Measurements from ENCODE around the gene CCDC34. TPM values are rescaled to one million over a fixed set of nuclear protein-coding genes. Genes with fewer than 3 reads are reported as not detected.

Gene CCDC34
- total RNA-seq, 1 experiment from 2014 or later: 18.7 TPM

GRCh38 chr11:27355575-27356104 is 7.4 kb downstream of the CCDC34 start:
- H3K79me2 ChIP-seq (ENCODE audit: insufficient read depth, low read length): no peaks in the 10 kb centered on the region
- H4K20me1 ChIP-seq (ENCODE audit: insufficient read depth): no peaks in the 10 kb centered on the region
- DNase-seq (ENCODE audit: low read depth, low spot score): no peak
- no peak overlapping the region for H3K4me2 ChIP-seq (ENCODE audit: low read length)
- POLR2A ChIA-PET: no interaction called here
- no peak overlapping the region for H3K27ac ChIP-seq (ENCODE audit: low read depth, low read length)
- intact Hi-C loops (cut with micrococcal nuclease): no loop called here
- no peak overlapping the region for H2AFZ ChIP-seq (ENCODE audit: low read depth, low read length, poor library complexity, severe bottlenecking)
- H3K9me2 ChIP-seq (ENCODE audit: insufficient read depth): no peaks in the 10 kb centered on the region
- BruUV-seq (replicated peaks): no TSS peak
- RAD21 ChIA-PET (ENCODE audit: low non-redundant PET in 1 of 2, low total read pairs in 2 of 2, uncharacterized antibody in 2 of 2, unreplicated experiment in 2 of 2): no interaction called here
- no peaks in the 10 kb centered on the region for H3K27me3 ChIP-seq (ENCODE audit: insufficient read depth, low read length)
- peaks cover 0 to 8% of the 10 kb centered on the region in 2 experiments; a peak in 1 of 4 replicates for H3K4me1 ChIP-seq (ENCODE audit: control insufficient read depth in 1 of 2, insufficient read depth in 2 of 2, low read length in 2 of 2)
- no peaks in the 10 kb centered on the region for H3K9me3 ChIP-seq (ENCODE audit: control insufficient read depth in 1 of 2, insufficient read depth in 1 of 2, low read depth in 1 of 2, low read length in 2 of 2)
- H3K9ac ChIP-seq (ENCODE audit: low read length): no peak overlapping the region
- no peak for TF ChIP-seq ZFX (IDR thresholded peaks at IDR 0.05)
- TF ChIP-seq EGR1 (IDR thresholded peaks at IDR 0.05; ENCODE audit: low read depth): no peak
- no peak for TF ChIP-seq ZNF274 (IDR thresholded peaks at IDR 0.05; ENCODE audit: low read depth, low read length)
- no peak for TF ChIP-seq SP1 (IDR thresholded peaks at IDR 0.05; ENCODE audit: low read depth)
- no peak for TF ChIP-seq REST (IDR thresholded peaks at IDR 0.05; ENCODE audit: low read depth)
- TF ChIP-seq EZH2phosphoT487 (IDR thresholded peaks at IDR 0.05; ENCODE audit: borderline replicate concordance): no peak
- no peak for ATAC-seq
- H3K4me3 ChIP-seq (replicated peaks in 1 of 2; ENCODE audit: low read depth in 1 of 2, low read length in 2 of 2): no peak overlapping the region
- H3K36me3 ChIP-seq (ENCODE audit: control insufficient read depth in 1 of 2, insufficient read depth in 2 of 2, low read length in 2 of 2): 0 out of 4 replicates have a peak, but pooled peaks cover 0 to 2% of the 10 kb centered on the region in 2 experiments
- CTCF ChIA-PET: no interaction called here

Data from HCT116 (cell line).